K562 (cell line): Measurements from ENCODE around the gene PMVK. TPM values are rescaled to one million over a fixed set of nuclear protein-coding genes. Genes with fewer than 3 reads are reported as not detected.

Source experiments
- CBX1 ChIP-seq: sonication (generic); IDR thresholded peaks from 2 replicates; pipeline ENCODE4 v1.6.1; 2016; ENCODE audit warnings: antibody characterized with exemption, low read depth, mild to moderate bottlenecking
- CBX5 ChIP-seq: IDR thresholded peaks from 2 replicates; pipeline ENCODE4 v1.6.1; 2014; ENCODE audit warnings: low read depth, borderline replicate concordance
- CXXC5 ChIP-seq: fragments of 250-450 bp; sonication (Bioruptor Pico); IDR thresholded peaks from 2 replicates; pipeline ENCODE4 v1.8.0; 2022; ENCODE audit warnings: inconsistent platforms, mild to moderate bottlenecking, moderate library complexity
- DPF2 ChIP-seq: fragments of 450-650 bp; IDR thresholded peaks from 2 replicates; pipeline ENCODE4 v1.6.1; 2016
- EGR1 ChIP-seq: fragments of 450-650 bp; conservative IDR thresholded peaks from 2 replicates; pipeline ENCODE4 v1.6.1; 2017; ENCODE audit warnings: mild to moderate bottlenecking
- KDM1A ChIP-seq, 2 experiments: fragments of 450-650 bp; IDR thresholded peaks; 2 replicates each; pipeline ENCODE4 v1.6.1; 2016; ENCODE audit warnings: mild to moderate bottlenecking in 2 of 2
- NCOA2 ChIP-seq, 2 experiments: fragments of 450-650 bp; IDR thresholded peaks; 2 replicates each; pipeline ENCODE4 v1.6.1; 2018; ENCODE audit warnings: mild to moderate bottlenecking in 2 of 2, moderate library complexity in 1 of 2; ENCODE audit not compliant: partially characterized antibody in 2 of 2
- NCOA6 ChIP-seq: fragments of 450-650 bp; IDR thresholded peaks from 2 replicates; pipeline ENCODE4 v1.6.1; 2017; ENCODE audit warnings: mild to moderate bottlenecking
- NR2F6 ChIP-seq: fragments of 450-650 bp; formaldehyde crosslinking; IDR thresholded peaks from 2 replicates; pipeline ENCODE4 v1.4.0; 2020; ENCODE audit warnings: mild to moderate bottlenecking
- PML ChIP-seq: IDR thresholded peaks from 2 replicates; pipeline ENCODE4 v1.6.1; 2012; ENCODE audit warnings: low read length, inconsistent platforms
- RNF2 ChIP-seq: sonication (generic); IDR thresholded peaks from 2 replicates; pipeline ENCODE4 v1.6.1; 2016
- SIN3B ChIP-seq: fragments of 450-650 bp; IDR thresholded peaks from 2 replicates; pipeline ENCODE4 v1.6.1; 2017; ENCODE audit warnings: low read depth, mild to moderate bottlenecking, moderate library complexity
- SLC30A9 ChIP-seq: fragments of 250-450 bp; sonication (Bioruptor Pico); IDR thresholded peaks from 2 replicates; pipeline ENCODE4 v1.8.0; 2022; ENCODE audit warnings: mild to moderate bottlenecking, moderate library complexity
- SMAD2 ChIP-seq: fragments of 150-350 bp; IDR thresholded peaks from 2 replicates; pipeline ENCODE4 v1.6.1; 2014; ENCODE audit warnings: low read depth, mild to moderate bottlenecking, low read length
- SPI1 ChIP-seq: IDR thresholded peaks from 2 replicates; pipeline ENCODE4 v1.6.1; 2011; ENCODE audit warnings: low read depth, low read length, control low read depth, borderline replicate concordance
- SRSF9 ChIP-seq: fragments of 200-400 bp; formaldehyde crosslinking; IDR thresholded peaks from 2 replicates; pipeline ENCODE4 v1.6.1; 2017; ENCODE audit warnings: low read depth, low read length, borderline replicate concordance
- TBP ChIP-seq: optimal IDR thresholded peaks from 2 replicates; pipeline ENCODE3; 2011; ENCODE audit warnings: low read depth, low read length, improper control_type of control experiment
- TRIM24 ChIP-seq, 2 experiments: fragments of 450-650 bp; IDR thresholded peaks; 2 replicates each; pipeline ENCODE4 v1.6.1; 2016
- U2AF1 ChIP-seq: fragments of 200-400 bp; formaldehyde crosslinking; optimal IDR thresholded peaks from 2 replicates; pipeline ENCODE3; 2017; ENCODE audit warnings: mild to moderate bottlenecking, low read depth, low read length, moderate library complexity
- XRCC5 ChIP-seq: fragments of 200-400 bp; formaldehyde crosslinking; IDR thresholded peaks from 2 replicates; pipeline ENCODE4 v1.6.1; 2017; ENCODE audit warnings: low read depth, mild to moderate bottlenecking, low read length
- ZBTB8A ChIP-seq: fragments of 450-650 bp; IDR thresholded peaks from 2 replicates; pipeline ENCODE4 v1.6.1; 2018; ENCODE audit warnings: mild to moderate bottlenecking, moderate library complexity; ENCODE audit not compliant: partially characterized antibody
- ZNF239 ChIP-seq: fragments of 250-450 bp; sonication (Bioruptor Pico); IDR thresholded peaks from 2 replicates; pipeline ENCODE4 v1.4.0; 2020; ENCODE audit warnings: mild to moderate bottlenecking
- ZNF311 ChIP-seq: fragments of 250-450 bp; sonication (Bioruptor Pico); IDR thresholded peaks from 2 replicates; pipeline ENCODE4 v1.4.0; 2020; ENCODE audit warnings: mild to moderate bottlenecking, moderate library complexity
- ZNF551 ChIP-seq: fragments of 250-450 bp; sonication (Bioruptor Pico); IDR thresholded peaks from 2 replicates; pipeline ENCODE4 v1.5.0; 2021; ENCODE audit warnings: mild to moderate bottlenecking, moderate library complexity
- ZNF695 ChIP-seq: fragments of 450-650 bp; formaldehyde crosslinking; IDR thresholded peaks from 2 replicates; pipeline ENCODE4 v1.4.0; 2020; ENCODE audit warnings: mild to moderate bottlenecking, moderate library complexity
- ZNF780A ChIP-seq: fragments of 250-450 bp; sonication (Bioruptor Pico); IDR thresholded peaks from 2 replicates; pipeline ENCODE4 v1.5.0; 2021; ENCODE audit warnings: mild to moderate bottlenecking
- polyA plus RNA-seq, 8 experiments: library from polyadenylated mRNA; depleted of rRNA in 4 of 8; stranded (reverse) in 5 of 8; unstranded in 3 of 8; fragments of >200 nt; fragmentation: Nextera tagmentation in 2 of 8; fragmentation: Illumina TruSeq in 1 of 8; extraction: Ambion mirVana in 2 of 8; extraction: Trizol in 1 of 8; gene quantifications; 2 replicates each; pipeline versions ENCODE4 v1.2.1 to v1.2.3, GENCODE V29; 2011 to 2014; ENCODE audit warnings: inconsistent platforms in 1 of 8, missing spikeins in 1 of 8
- total RNA-seq, 7 experiments: library from RNA; depleted of rRNA in 6 of 7; stranded (reverse); fragments of >200 nt in 6 of 7; fragmentation: Illumina TruSeq in 2 of 7; extraction: Trizol in 2 of 7; gene quantifications; 2 replicates each; pipeline versions ENCODE4 v1.2.1 to v1.2.3, GENCODE V29; 2011 to 2021; ENCODE audit warnings: low replicate concordance in 1 of 7
- TF ChIP-seq, protein P1 (sequence below), 3 experiments: fragments of 200-800 bp in 1 of 3; sonication (Bioruptor generic) in 1 of 3; sonication (generic) in 1 of 3; formaldehyde crosslinking in 1 of 3; IDR thresholded peaks; 2 replicates each; pipeline versions ENCODE4 v1.6.1 to v1.8.0; 2016 to 2022; ENCODE audit warnings: mild to moderate bottlenecking in 2 of 3, missing compliant biosample characterization in 2 of 3, missing genetic modification characterization in 2 of 3, missing genetic modification reagents in 1 of 3
- TF ChIP-seq, protein P2 (sequence below): fragments of 450-650 bp; formaldehyde crosslinking; IDR thresholded peaks from 2 replicates; pipeline ENCODE4 v1.4.0; 2020; ENCODE audit warnings: mild to moderate bottlenecking, moderate library complexity

PMVK gene
- total and polyA plus RNA-seq, 9 of the 15 experiments (the other 6 are each of a cell fraction or from before 2014, with no cell fraction given): 1.1 to 15.3 (median 6.3) TPM

DNA sequence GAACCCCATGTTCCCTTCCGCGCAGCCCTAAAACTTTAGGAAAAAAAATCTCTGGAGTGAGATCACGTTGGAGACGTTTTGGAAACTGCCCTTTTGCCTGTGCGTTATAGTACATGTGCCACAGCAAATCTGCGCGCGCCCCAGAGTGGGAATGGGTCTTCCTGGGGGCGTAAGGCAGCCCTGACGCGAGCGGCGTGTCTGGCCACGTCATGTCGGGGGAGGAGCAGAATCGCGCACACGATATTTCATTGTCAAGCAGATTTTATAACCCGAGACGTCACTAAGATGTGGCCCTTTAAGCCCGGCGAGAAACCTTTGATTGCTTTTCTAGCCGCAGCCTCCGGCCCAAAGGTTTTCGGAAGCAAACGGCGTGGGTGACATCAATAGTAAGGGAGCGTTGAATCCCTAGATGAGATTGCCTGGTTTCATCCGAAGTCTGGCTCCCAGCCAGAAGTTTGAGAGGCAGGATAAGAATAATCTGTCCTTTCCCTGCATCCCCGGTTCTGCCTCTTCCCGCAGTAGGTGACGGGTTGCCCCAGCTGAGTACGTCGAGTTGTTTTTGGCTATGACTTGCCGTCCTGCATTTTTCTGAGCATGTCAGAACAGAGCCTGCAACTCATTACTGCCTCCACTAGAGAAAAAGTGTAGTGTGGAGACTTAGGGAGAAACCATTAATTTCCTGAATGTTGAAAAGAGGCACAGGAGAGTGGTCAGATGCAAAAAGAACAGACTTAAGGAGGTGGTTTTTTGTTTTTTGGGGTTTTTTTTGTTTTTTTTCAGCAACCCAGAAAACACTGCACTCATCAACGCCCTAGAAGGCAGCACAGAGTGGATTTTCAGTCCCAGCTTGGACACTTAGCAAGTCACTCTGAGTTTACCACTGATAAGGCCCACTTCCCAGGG lies 817 bp upstream of the PMVK start (continued):
- TF ChIP-seq RNF2 (no peak), XRCC5 (no peak), SLC30A9 (CRISPR knock-in tag) (no peak), NCOA2 (IDR thresholded peaks at IDR 0.05; ENCODE audit: partially characterized antibody in 2 of 2) (no peak), ZNF551 (CRISPR knock-in tag) (no peak), EGR1 (peak; percentile 93), SMAD2 (no peak), CXXC5 (peak; percentile 95), SRSF9 (no peak), TRIM24 (IDR thresholded peaks at IDR 0.05) (no peak), ZNF311 (no peak), KDM1A (IDR thresholded peaks at IDR 0.05) (peak; percentile 40 to 76; a peak in 3 of 4 replicates), SIN3B (0 out of 2 replicates have a peak, but pooled peaks have one; percentile 4), PML (peak; percentile 2; the same call in 1 of the 2 replicates), CBX1 (no peak), ZBTB8A (no peak), U2AF1 (no peak), ZNF239 (CRISPR knock-in tag) (no peak), NCOA6 (peak; percentile 79), NR2F6 (CRISPR knock-in tag) (no peak), TBP (peak; percentile 56), SPI1 (no peak), ZNF780A (no peak), DPF2 (peak; percentile 71), CBX5 (no peak), ZNF695 (CRISPR knock-in tag) (no peak)
- TF ChIP-seq, protein P1, sequence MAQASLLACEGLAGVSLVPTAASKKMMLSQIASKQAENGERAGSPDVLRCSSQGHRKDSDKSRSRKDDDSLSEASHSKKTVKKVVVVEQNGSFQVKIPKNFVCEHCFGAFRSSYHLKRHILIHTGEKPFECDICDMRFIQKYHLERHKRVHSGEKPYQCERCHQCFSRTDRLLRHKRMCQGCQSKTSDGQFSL (CRISPR knock-in tag; IDR thresholded peaks at IDR 0.05): no peak
- TF ChIP-seq, protein P1 (tag; IDR thresholded peaks at IDR 0.05): no peak
- TF ChIP-seq, protein P2, sequence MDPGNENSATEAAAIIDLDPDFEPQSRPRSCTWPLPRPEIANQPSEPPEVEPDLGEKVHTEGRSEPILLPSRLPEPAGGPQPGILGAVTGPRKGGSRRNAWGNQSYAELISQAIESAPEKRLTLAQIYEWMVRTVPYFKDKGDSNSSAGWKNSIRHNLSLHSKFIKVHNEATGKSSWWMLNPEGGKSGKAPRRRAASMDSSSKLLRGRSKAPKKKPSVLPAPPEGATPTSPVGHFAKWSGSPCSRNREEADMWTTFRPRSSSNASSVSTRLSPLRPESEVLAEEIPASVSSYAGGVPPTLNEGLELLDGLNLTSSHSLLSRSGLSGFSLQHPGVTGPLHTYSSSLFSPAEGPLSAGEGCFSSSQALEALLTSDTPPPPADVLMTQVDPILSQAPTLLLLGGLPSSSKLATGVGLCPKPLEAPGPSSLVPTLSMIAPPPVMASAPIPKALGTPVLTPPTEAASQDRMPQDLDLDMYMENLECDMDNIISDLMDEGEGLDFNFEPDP (CRISPR knock-in tag): no peak
